ENCODE measurements around the gene JMJD8. TPM values are rescaled to one million over a fixed set of nuclear protein-coding genes. Genes with fewer than 3 reads are reported as not detected.

Gene JMJD8
- total and polyA plus RNA-seq, 9 of the 15 experiments (the other 6 are each of a cell fraction or from before 2014, with no cell fraction given): 1.2 to 50.6 (median 29.3) TPM

GRCh38 chr16:658679-659571 lies 25.2 kb downstream of the JMJD8 start:
- no peak for FAIRE-seq
- TF ChIP-seq, protein P1, sequence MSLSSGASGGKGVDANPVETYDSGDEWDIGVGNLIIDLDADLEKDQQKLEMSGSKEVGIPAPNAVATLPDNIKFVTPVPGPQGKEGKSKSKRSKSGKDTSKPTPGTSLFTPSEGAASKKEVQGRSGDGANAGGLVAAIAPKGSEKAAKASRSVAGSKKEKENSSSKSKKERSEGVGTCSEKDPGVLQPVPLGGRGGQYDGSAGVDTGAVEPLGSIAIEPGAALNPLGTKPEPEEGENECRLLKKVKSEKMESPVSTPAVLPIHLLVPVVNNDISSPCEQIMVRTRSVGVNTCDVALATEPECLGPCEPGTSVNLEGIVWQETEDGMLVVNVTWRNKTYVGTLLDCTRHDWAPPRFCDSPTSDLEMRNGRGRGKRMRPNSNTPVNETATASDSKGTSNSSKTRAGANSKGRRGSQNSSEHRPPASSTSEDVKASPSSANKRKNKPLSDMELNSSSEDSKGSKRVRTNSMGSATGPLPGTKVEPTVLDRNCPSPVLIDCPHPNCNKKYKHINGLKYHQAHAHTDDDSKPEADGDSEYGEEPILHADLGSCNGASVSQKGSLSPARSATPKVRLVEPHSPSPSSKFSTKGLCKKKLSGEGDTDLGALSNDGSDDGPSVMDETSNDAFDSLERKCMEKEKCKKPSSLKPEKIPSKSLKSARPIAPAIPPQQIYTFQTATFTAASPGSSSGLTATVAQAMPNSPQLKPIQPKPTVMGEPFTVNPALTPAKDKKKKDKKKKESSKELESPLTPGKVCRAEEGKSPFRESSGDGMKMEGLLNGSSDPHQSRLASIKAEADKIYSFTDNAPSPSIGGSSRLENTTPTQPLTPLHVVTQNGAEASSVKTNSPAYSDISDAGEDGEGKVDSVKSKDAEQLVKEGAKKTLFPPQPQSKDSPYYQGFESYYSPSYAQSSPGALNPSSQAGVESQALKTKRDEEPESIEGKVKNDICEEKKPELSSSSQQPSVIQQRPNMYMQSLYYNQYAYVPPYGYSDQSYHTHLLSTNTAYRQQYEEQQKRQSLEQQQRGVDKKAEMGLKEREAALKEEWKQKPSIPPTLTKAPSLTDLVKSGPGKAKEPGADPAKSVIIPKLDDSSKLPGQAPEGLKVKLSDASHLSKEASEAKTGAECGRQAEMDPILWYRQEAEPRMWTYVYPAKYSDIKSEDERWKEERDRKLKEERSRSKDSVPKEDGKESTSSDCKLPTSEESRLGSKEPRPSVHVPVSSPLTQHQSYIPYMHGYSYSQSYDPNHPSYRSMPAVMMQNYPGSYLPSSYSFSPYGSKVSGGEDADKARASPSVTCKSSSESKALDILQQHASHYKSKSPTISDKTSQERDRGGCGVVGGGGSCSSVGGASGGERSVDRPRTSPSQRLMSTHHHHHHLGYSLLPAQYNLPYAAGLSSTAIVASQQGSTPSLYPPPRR (CRISPR knock-in tag; IDR thresholded peaks at IDR 0.05; ENCODE audit: borderline replicate concordance): no peak
- TF ChIP-seq, protein P2, sequence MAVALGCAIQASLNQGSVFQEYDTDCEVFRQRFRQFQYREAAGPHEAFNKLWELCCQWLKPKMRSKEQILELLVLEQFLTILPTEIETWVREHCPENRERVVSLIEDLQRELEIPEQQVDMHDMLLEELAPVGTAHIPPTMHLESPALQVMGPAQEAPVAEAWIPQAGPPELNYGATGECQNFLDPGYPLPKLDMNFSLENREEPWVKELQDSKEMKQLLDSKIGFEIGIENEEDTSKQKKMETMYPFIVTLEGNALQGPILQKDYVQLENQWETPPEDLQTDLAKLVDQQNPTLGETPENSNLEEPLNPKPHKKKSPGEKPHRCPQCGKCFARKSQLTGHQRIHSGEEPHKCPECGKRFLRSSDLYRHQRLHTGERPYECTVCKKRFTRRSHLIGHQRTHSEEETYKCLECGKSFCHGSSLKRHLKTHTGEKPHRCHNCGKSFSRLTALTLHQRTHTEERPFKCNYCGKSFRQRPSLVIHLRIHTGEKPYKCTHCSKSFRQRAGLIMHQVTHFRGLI (CRISPR knock-in tag; IDR thresholded peaks at IDR 0.05): no peak
- TF ChIP-seq SAFB2 (IDR thresholded peaks at IDR 0.05; ENCODE audit: borderline replicate concordance, low read depth, low read length, severe bottlenecking): no peak
- no peak for TF ChIP-seq ZSCAN32 (CRISPR knock-in tag; IDR thresholded peaks at IDR 0.05)
- no peak for TF ChIP-seq ID3 (CRISPR knock-in tag; IDR thresholded peaks at IDR 0.05)
- no peak for TF ChIP-seq ID3 (tag; IDR thresholded peaks at IDR 0.05)
- TF ChIP-seq ZBTB7A (IDR thresholded peaks at IDR 0.05; ENCODE audit: borderline replicate concordance, control insufficient read depth, low read depth, low read length): peak; percentile 68; the same call in 1 of the 2 replicates
- TF ChIP-seq, protein P3, sequence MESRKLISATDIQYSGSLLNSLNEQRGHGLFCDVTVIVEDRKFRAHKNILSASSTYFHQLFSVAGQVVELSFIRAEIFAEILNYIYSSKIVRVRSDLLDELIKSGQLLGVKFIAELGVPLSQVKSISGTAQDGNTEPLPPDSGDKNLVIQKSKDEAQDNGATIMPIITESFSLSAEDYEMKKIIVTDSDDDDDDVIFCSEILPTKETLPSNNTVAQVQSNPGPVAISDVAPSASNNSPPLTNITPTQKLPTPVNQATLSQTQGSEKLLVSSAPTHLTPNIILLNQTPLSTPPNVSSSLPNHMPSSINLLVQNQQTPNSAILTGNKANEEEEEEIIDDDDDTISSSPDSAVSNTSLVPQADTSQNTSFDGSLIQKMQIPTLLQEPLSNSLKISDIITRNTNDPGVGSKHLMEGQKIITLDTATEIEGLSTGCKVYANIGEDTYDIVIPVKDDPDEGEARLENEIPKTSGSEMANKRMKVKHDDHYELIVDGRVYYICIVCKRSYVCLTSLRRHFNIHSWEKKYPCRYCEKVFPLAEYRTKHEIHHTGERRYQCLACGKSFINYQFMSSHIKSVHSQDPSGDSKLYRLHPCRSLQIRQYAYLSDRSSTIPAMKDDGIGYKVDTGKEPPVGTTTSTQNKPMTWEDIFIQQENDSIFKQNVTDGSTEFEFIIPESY (CRISPR knock-in tag; IDR thresholded peaks at IDR 0.05): 0 out of 2 replicates have a peak, but pooled peaks have one; percentile 54

More at GRCh38 chr16:658679-659571, 25.2 kb downstream of the JMJD8 start:
- H3K4me1 ChIP-seq (replicated peaks in 1 of 2; ENCODE audit: control insufficient read depth in 2 of 2, insufficient read depth in 2 of 2, low read length in 2 of 2): peaks cover 2 to 91% of the 10 kb centered on the region in 2 experiments; a peak in 4 of 5 replicates
- H4K20me1 ChIP-seq (replicated peaks; ENCODE audit: control insufficient read depth, insufficient read depth, low read length): no peaks in the 10 kb centered on the region
- in situ Hi-C loops (cut with MboI) (no loop called here), intact Hi-C loops (cut with micrococcal nuclease) (no loop called here)
- H3K79me2 ChIP-seq (ENCODE audit: control insufficient read depth, insufficient read depth, low read length): no peaks in the 10 kb centered on the region; the same call in 2 of the 3 replicates
- H3K9me1 ChIP-seq (ENCODE audit: control insufficient read depth, insufficient read depth, low read length): no peaks in the 10 kb centered on the region
- 76% methylated on average over 19 of the region's 35 CpGs for WGBS (ENCODE audit: insufficient coverage, low coverage, missing lambda C conversion rate)
- H3K9me3 ChIP-seq (replicated peaks; ENCODE audit: control insufficient read depth, insufficient read depth, low read depth, low read length): no peaks in the 10 kb centered on the region
- H2AFZ ChIP-seq (ENCODE audit: low read depth, low read length): no peak overlapping the region
- H3K27ac ChIP-seq (ENCODE audit: extremely low read depth, low read depth, low read length): no peak overlapping the region
- H3K27me3 ChIP-seq (ENCODE audit: control insufficient read depth in 2 of 2, insufficient read depth in 2 of 2, low read length in 2 of 2): no peaks in the 10 kb centered on the region
- ChIA-PET POLR2A (interaction anchor here (0.6 to 1.4 kb wide), 5 partner anchors 8 to 650 kb away, joined by 3 to 6 read pairs (median 3); partner anchors contain the start of gene WDR90), CTCF (ENCODE audit: low intra/inter-chr PET ratio) (no interaction called here)
- ATAC-seq (no peak), DNase-seq (ENCODE audit: extremely low read depth in 1 of 4, low spot score in 3 of 4) (no peak)
- H3K4me3 ChIP-seq: no peak overlapping the region
- no peak overlapping the region; a peak in 1 of 4 replicates for H3K9ac ChIP-seq (ENCODE audit: insufficient read depth in 1 of 2, low read depth in 2 of 2, low read length in 2 of 2)
- no TSS peak for BruUV-seq (replicated peaks)
- H3K4me2 ChIP-seq (ENCODE audit: insufficient read depth, low read length): no peak overlapping the region
- no peaks in the 10 kb centered on the region for H3K36me3 ChIP-seq (ENCODE audit: control insufficient read depth, insufficient read depth, low read length)

Data from K562 (cell line).